HCT116 (cell line): ENCODE measurements around the gene RSPH9. TPM values are rescaled to one million over a fixed set of nuclear protein-coding genes. Genes with fewer than 3 reads are reported as not detected.

Source experiments
- ATAC-seq: fragments of 200-7000 bp; cut with Tn5 transposase; 2 replicates; pipeline ENCODE4 v1.9.1; 2020; ENCODE audit warnings: mild to moderate bottlenecking, moderate library complexity
- BruUV-seq: library from RNA; stranded (reverse); fragments of 400-500 nt; replicated peaks from 2 replicates; lab custom pipeline; 2021; lab: Mats Ljungman, UMichigan
- CTCF ChIA-PET: fragments of 300-600 bp; sonication (Branson Sonifier 250); formaldehyde crosslinking; loops from one replicate; lab custom pipeline; 2021; ENCODE audit warnings: antibody characterized with exemption; lab: Charles Lee
- POLR2A ChIA-PET: fragments of 300-600, 350-600 bp; sonication (Branson Sonifier 250); formaldehyde crosslinking; loops from one replicate; lab custom pipeline; 2021; ENCODE audit warnings: antibody characterized with exemption; lab: Charles Lee
- RAD21 ChIA-PET, 2 experiments: fragments of 300-600 bp; sonication (Branson Sonifier 250); formaldehyde crosslinking; loops; one replicate each; lab custom pipeline; 2023; ENCODE audit warnings: low total read pairs in 2 of 2; ENCODE audit not compliant: uncharacterized antibody in 2 of 2, unreplicated experiment in 2 of 2, low non-redundant PET in 1 of 2; lab: Charles Lee
- DNase-seq: peaks from one replicate; pipeline ENCODE4 v3.0.0-alpha.2; 2010; ENCODE audit warnings: low read depth, low spot score
- H2AFZ ChIP-seq: fragments of 200-600 bp; shearing (Covaris generic), sonication (generic); 2 replicates; pipeline ENCODE4 v1.6.1; 2017; ENCODE audit warnings: low read depth, mixed run types, mixed read lengths, antibody characterized with exemption, low read length; ENCODE audit not compliant: poor library complexity, severe bottlenecking
- H3K27ac ChIP-seq: 2 replicates; pipeline ENCODE4 v1.5.1; 2012; ENCODE audit warnings: low read depth, low read length
- H3K27me3 ChIP-seq: fragments of 200-600 bp; sonication (generic); 2 replicates; pipeline ENCODE4 v1.6.1; 2016; ENCODE audit warnings: mixed run types, low read length, mixed read lengths; ENCODE audit not compliant: insufficient read depth
- H3K36me3 ChIP-seq, 2 experiments: fragments of 200-500 bp in 1 of 2; fragments of 200-600 bp in 1 of 2; sonication (Bioruptor generic) in 1 of 2; sonication (generic) in 1 of 2; 2 replicates each; pipeline versions ENCODE4 v1.5.1 to v1.6.1; 2014 to 2016; ENCODE audit warnings: low read length in 2 of 2, inconsistent platforms in 1 of 2, mixed read lengths in 1 of 2, mixed run types in 1 of 2; ENCODE audit not compliant: insufficient read depth in 2 of 2, control insufficient read depth in 1 of 2
- H3K4me1 ChIP-seq, 2 experiments: fragments of 200-600 bp in 1 of 2; sonication (generic) in 1 of 2; 2 replicates each; pipeline versions ENCODE4 v1.5.1 to v1.6.1; 2012 to 2017; ENCODE audit warnings: low read length in 2 of 2, inconsistent platforms in 1 of 2, mild to moderate bottlenecking in 1 of 2, mixed read lengths in 1 of 2, mixed run types in 1 of 2, moderate library complexity in 1 of 2; ENCODE audit not compliant: insufficient read depth in 2 of 2, control insufficient read depth in 1 of 2
- H3K4me2 ChIP-seq: fragments of 200-600 bp; sonication (generic); 2 replicates; pipeline ENCODE4 v1.6.1; 2017; ENCODE audit warnings: mixed run types, low read length, mixed read lengths
- H3K4me3 ChIP-seq, 2 experiments: fragments of 200-600 bp in 1 of 2; sonication (generic) in 1 of 2; replicated peaks in 1 of 2; 2 replicates each; pipeline ENCODE4 v1.5.1; 2011 to 2016; ENCODE audit warnings: low read length in 2 of 2, control low read depth in 1 of 2, low read depth in 1 of 2, mild to moderate bottlenecking in 1 of 2, mixed read lengths in 1 of 2, mixed run types in 1 of 2
- H3K79me2 ChIP-seq: fragments of 200-600 bp; sonication (generic); 2 replicates; pipeline ENCODE4 v1.6.1; 2017; ENCODE audit warnings: mild to moderate bottlenecking, mixed run types, low read length, moderate library complexity, mixed read lengths; ENCODE audit not compliant: insufficient read depth
- H3K9ac ChIP-seq: fragments of 200-600 bp; sonication (generic); 2 replicates; pipeline ENCODE4 v1.6.1; 2016; ENCODE audit warnings: low read length, mixed read lengths
- H3K9me2 ChIP-seq: fragments of 200-600 bp; sonication (generic), shearing (Covaris generic); 2 replicates; pipeline ENCODE4 v1.6.1; 2017; ENCODE audit warnings: mixed run types, mild to moderate bottlenecking, moderate library complexity; ENCODE audit not compliant: insufficient read depth
- H3K9me3 ChIP-seq, 2 experiments: fragments of 200-500 bp in 1 of 2; fragments of 200-600 bp in 1 of 2; sonication (Bioruptor generic) in 1 of 2; sonication (generic) in 1 of 2; 2 replicates each; pipeline ENCODE4 v1.6.1; 2014 to 2017; ENCODE audit warnings: low read length in 2 of 2, mixed read lengths in 2 of 2, inconsistent platforms in 1 of 2, low read depth in 1 of 2, mild to moderate bottlenecking in 1 of 2, mixed run types in 1 of 2, moderate library complexity in 1 of 2; ENCODE audit not compliant: control insufficient read depth in 1 of 2, insufficient read depth in 1 of 2
- H4K20me1 ChIP-seq: fragments of 200-600 bp; sonication (generic), shearing (Covaris generic); 2 replicates; pipeline ENCODE4 v1.6.1; 2017; ENCODE audit warnings: mixed run types, mild to moderate bottlenecking, moderate library complexity; ENCODE audit not compliant: insufficient read depth
- EZH2 ChIP-seq: fragments of 200-600 bp; sonication (generic); IDR thresholded peaks from 2 replicates; pipeline ENCODE4 v1.6.1; 2017; ENCODE audit warnings: antibody characterized with exemption, mixed run types
- FOSL1 ChIP-seq: IDR thresholded peaks from 2 replicates; pipeline ENCODE4 v1.6.1; 2012; ENCODE audit warnings: low read depth
- ZFX ChIP-seq: fragments of 450-650 bp; IDR thresholded peaks from 2 replicates; pipeline ENCODE4 v1.6.1; 2017
- intact Hi-C: fragments of 100-400 bp; cut with micrococcal nuclease; formaldehyde crosslinking; loops from 2 replicates; pipeline ENCODE4 v1.10.0; 2022
- total RNA-seq: library from RNA; stranded (reverse); gene quantifications from one replicate; pipeline ENCODE4 v1.2.1, GENCODE V29; 2021; ENCODE audit not compliant: unreplicated experiment

The RSPH9 gene
- total RNA-seq, 1 experiment from 2014 or later, result not detected

- TF ChIP-seq FOSL1 (no peak), EZH2 (no peak), ZFX (no peak)
- DNase-seq (no peak), ATAC-seq (no peak)
- intact Hi-C loops, result no loop called here
- Histone ChIP-seq H3K4me2 (no peak overlapping the region), H3K9me3 (no peaks in the 10 kb centered on the region), H3K4me3 (no peak overlapping the region), H3K36me3 (no peaks in the 10 kb centered on the region), H3K9me2 (no peaks in the 10 kb centered on the region), H3K79me2 (no peaks in the 10 kb centered on the region), H3K27me3 (no peaks in the 10 kb centered on the region), H3K4me1 (peaks cover 23 to 27% of the 10 kb centered on the region in 2 experiments), H2AFZ (no peak overlapping the region), H3K9ac (no peak overlapping the region), H4K20me1 (no peaks in the 10 kb centered on the region), H3K27ac (no peak overlapping the region)
- no TSS peak for BruUV-seq
- ChIA-PET RAD21 (no interaction called here), CTCF (no interaction called here), POLR2A (no interaction called here)
Measured at GRCh38 chr6:43720999-43721398, 76.2 kb downstream of the RSPH9 start.

Other genes starting within 250 kb of the RSPH9 start
- gene ABCC10, start 217.5 kb upstream of the RSPH9 start, total RNA-seq, result 29.9 TPM
- 1.6 TPM for gene DLK2, start 189.5 kb upstream of the RSPH9 start, total RNA-seq
- 45.2 TPM for gene TJAP1, start 167.5 kb upstream of the RSPH9 start, total RNA-seq
- gene LRRC73, start 134.7 kb upstream of the RSPH9 start, total RNA-seq, result 1.2 TPM
- gene YIPF3, start 128.1 kb upstream of the RSPH9 start, total RNA-seq, result 84.5 TPM
- 84.6 TPM for gene POLR1C, start 127.9 kb upstream of the RSPH9 start, total RNA-seq
- gene XPO5, start 69.0 kb upstream of the RSPH9 start, total RNA-seq, result 77.4 TPM
- gene POLH, start 68.9 kb upstream of the RSPH9 start, total RNA-seq, result 20.6 TPM
- 98.0 TPM for gene GTPBP2, start 15.8 kb upstream of the RSPH9 start, total RNA-seq
- 36.6 TPM for gene MAD2L1BP, start 9.2 kb upstream of the RSPH9 start, total RNA-seq
- gene MRPS18A, start 42.8 kb downstream of the RSPH9 start, total RNA-seq, result 63.0 TPM
- gene VEGFA, start 125.2 kb downstream of the RSPH9 start, total RNA-seq, result 112 TPM